A549 (cell line): ENCODE measurements around the gene TGFBR3.

Experiments used
- BHLHE40 ChIP-seq: IDR thresholded peaks from 2 replicates; pipeline ENCODE4 v1.6.1; 2012; ENCODE audit warnings: low read depth, low read length, inconsistent platforms
- CEBPB ChIP-seq, 2 experiments: fragments of >200 bp in 1 of 2; sonication (Bioruptor Twin) in 1 of 2; formaldehyde crosslinking in 1 of 2; IDR thresholded peaks; 2 replicates each; pipeline ENCODE4 v1.6.1; 2012 to 2016
- CHD2 ChIP-seq: fragments of 150-350 bp; IDR thresholded peaks from 2 replicates; pipeline ENCODE4 v1.6.1; 2014; ENCODE audit warnings: low read length; ENCODE audit not compliant: partially characterized antibody
- KDM5A ChIP-seq: fragments of 200-600 bp; sonication (generic); IDR thresholded peaks from 2 replicates; pipeline ENCODE4 v1.6.1; 2016; ENCODE audit warnings: antibody characterized with exemption, mild to moderate bottlenecking
- MAFK ChIP-seq: fragments of 450-650 bp; IDR thresholded peaks from 2 replicates; pipeline ENCODE4 v1.6.1; 2014; ENCODE audit not compliant: partially characterized antibody
- MAZ ChIP-seq: fragments of 150-350 bp; IDR thresholded peaks from 2 replicates; pipeline ENCODE4 v1.6.1; 2014; ENCODE audit warnings: antibody characterized with exemption, low read depth, low read length, borderline replicate concordance
- POLR2A ChIP-seq: IDR thresholded peaks from 2 replicates; pipeline ENCODE4 v1.6.1; 2012; ENCODE audit warnings: mild to moderate bottlenecking, low read length
- RAD21 ChIP-seq, 2 experiments: fragments of >200 bp in 1 of 2; sonication (Bioruptor Twin) in 1 of 2; formaldehyde crosslinking in 1 of 2; IDR thresholded peaks in 1 of 2; conservative IDR thresholded peaks in 1 of 2; 2 replicates in 1 of 2; 3 replicates in 1 of 2; pipeline ENCODE4 v1.6.1; 2012 to 2018; ENCODE audit warnings: inconsistent platforms in 1 of 2
- RFX5 ChIP-seq: fragments of 450-650 bp; IDR thresholded peaks from 2 replicates; pipeline ENCODE4 v1.7.1; 2014; ENCODE audit warnings: antibody characterized with exemption, mild to moderate bottlenecking, moderate library complexity
- ZC3H11A ChIP-seq: fragments of 450-650 bp; IDR thresholded peaks from 2 replicates; pipeline ENCODE4 v1.6.1; 2014; ENCODE audit warnings: antibody characterized with exemption, mild to moderate bottlenecking
- TF ChIP-seq, protein P1 (sequence below): fragments of >200 bp; sonication (Bioruptor Twin); formaldehyde crosslinking; IDR thresholded peaks from 3 replicates; pipeline ENCODE4 v1.5.1; 2016
- TF ChIP-seq, protein P2 (sequence below): fragments of 450-650 bp; IDR thresholded peaks from 2 replicates; pipeline ENCODE4 v1.6.1; 2014; ENCODE audit warnings: antibody characterized with exemption

DNA sequence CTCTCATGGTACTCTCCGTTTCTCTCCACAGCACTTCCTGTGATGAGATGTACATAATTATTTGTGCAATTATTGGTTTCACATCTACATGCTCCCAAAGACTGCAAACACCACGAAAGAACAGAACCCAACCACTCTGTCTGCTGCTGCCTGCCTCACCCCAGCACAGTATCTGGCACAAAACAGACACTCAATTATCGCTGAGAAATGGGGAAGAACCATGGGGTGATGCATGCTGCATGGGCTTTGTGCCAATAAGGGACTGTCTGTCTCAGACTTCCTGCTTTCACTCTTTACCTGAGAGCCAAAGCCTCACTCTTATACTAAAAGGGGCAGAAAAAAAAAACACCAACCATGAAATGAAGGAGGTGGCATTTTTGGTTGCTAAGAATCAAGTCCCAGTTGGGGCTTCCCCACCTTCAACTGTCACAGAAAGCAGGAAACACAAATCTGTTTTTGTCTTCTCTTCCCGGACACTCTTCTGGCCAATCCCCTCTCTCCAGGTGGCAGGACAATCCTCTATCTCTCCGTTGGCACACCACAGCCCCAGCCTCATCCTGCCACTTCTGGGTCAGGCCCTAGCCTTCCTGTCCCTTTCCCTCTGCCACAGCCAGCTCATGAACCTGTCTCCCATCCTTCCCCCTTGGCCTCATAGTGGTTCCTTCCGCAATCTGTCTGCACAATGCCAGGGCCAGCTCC, 82.0 kb downstream of the TGFBR3 start:
- TF ChIP-seq MAFK (no peak), RAD21 (conservative IDR thresholded peaks at IDR 0.05 in 1 of 2, IDR thresholded peaks at IDR 0.05 in 1 of 2) (no peak), POLR2A (no peak), ZC3H11A (no peak), MAZ (no peak), KDM5A (no peak), RFX5 (no peak), CEBPB (IDR thresholded peaks at IDR 0.05) (no peak), BHLHE40 (no peak), CHD2 (no peak)
- TF ChIP-seq, protein P1, sequence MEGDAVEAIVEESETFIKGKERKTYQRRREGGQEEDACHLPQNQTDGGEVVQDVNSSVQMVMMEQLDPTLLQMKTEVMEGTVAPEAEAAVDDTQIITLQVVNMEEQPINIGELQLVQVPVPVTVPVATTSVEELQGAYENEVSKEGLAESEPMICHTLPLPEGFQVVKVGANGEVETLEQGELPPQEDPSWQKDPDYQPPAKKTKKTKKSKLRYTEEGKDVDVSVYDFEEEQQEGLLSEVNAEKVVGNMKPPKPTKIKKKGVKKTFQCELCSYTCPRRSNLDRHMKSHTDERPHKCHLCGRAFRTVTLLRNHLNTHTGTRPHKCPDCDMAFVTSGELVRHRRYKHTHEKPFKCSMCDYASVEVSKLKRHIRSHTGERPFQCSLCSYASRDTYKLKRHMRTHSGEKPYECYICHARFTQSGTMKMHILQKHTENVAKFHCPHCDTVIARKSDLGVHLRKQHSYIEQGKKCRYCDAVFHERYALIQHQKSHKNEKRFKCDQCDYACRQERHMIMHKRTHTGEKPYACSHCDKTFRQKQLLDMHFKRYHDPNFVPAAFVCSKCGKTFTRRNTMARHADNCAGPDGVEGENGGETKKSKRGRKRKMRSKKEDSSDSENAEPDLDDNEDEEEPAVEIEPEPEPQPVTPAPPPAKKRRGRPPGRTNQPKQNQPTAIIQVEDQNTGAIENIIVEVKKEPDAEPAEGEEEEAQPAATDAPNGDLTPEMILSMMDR = no peak
- TF ChIP-seq, protein P2, sequence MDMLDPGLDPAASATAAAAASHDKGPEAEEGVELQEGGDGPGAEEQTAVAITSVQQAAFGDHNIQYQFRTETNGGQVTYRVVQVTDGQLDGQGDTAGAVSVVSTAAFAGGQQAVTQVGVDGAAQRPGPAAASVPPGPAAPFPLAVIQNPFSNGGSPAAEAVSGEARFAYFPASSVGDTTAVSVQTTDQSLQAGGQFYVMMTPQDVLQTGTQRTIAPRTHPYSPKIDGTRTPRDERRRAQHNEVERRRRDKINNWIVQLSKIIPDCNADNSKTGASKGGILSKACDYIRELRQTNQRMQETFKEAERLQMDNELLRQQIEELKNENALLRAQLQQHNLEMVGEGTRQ = no peak
